HepG2 (cell line): ENCODE results near the gene NR1H3. TPM values are rescaled to one million over a fixed set of nuclear protein-coding genes. Genes with fewer than 3 reads are reported as not detected.

Experiments used
- KMT2B ChIP-seq: IDR thresholded peaks from 2 replicates; pipeline ENCODE4 v1.6.1; 2016; ENCODE audit warnings: missing genetic modification reagents, missing compliant biosample characterization
- MTF2 ChIP-seq: sonication (generic); formaldehyde crosslinking; IDR thresholded peaks from 2 replicates; pipeline ENCODE4 v1.5.0; 2020; ENCODE audit warnings: missing genetic modification reagents, borderline replicate concordance
- NCOA1 ChIP-seq: sonication (generic); formaldehyde crosslinking; IDR thresholded peaks from 2 replicates; pipeline ENCODE4 v1.9.0; 2021; ENCODE audit warnings: missing genetic modification reagents
- NR2F6 ChIP-seq, 2 experiments: IDR thresholded peaks; 2 replicates each; pipeline ENCODE4 v1.6.1; 2016; ENCODE audit warnings: antibody characterized with exemption in 1 of 2, mild to moderate bottlenecking in 1 of 2
- PITX1 ChIP-seq: sonication (generic); formaldehyde crosslinking; IDR thresholded peaks from 2 replicates; pipeline ENCODE4 v1.5.1; 2020; ENCODE audit warnings: mild to moderate bottlenecking, missing genetic modification reagents
- POLR2A ChIP-seq, 2 experiments: IDR thresholded peaks; 2 replicates each; pipeline ENCODE4 v1.6.1; 2011; ENCODE audit warnings: low read depth in 2 of 2, low read length in 2 of 2, mild to moderate bottlenecking in 1 of 2, moderate library complexity in 1 of 2; ENCODE audit not compliant: insufficient read depth in 1 of 2
- RAD21 ChIP-seq: fragments of 450-650 bp; formaldehyde crosslinking; IDR thresholded peaks from 2 replicates; pipeline ENCODE4 v1.5.0; 2020; ENCODE audit warnings: mild to moderate bottlenecking
- XRCC5 ChIP-seq: fragments of 200-400 bp; formaldehyde crosslinking; optimal IDR thresholded peaks from 2 replicates; pipeline ENCODE3; 2017; ENCODE audit warnings: mild to moderate bottlenecking, low read length
- ZFP36L1 ChIP-seq: sonication (generic); formaldehyde crosslinking; IDR thresholded peaks from 2 replicates; pipeline ENCODE4 v1.8.0; 2022; ENCODE audit warnings: mild to moderate bottlenecking, missing genetic modification reagents, moderate library complexity
- ZFP82 ChIP-seq: sonication (generic); formaldehyde crosslinking; IDR thresholded peaks from 2 replicates; pipeline ENCODE4 v1.5.1; 2020; ENCODE audit warnings: mild to moderate bottlenecking, missing genetic modification reagents, borderline replicate concordance
- ZMYM3 ChIP-seq: sonication (generic); formaldehyde crosslinking; IDR thresholded peaks from 2 replicates; pipeline ENCODE4 v1.5.1; 2020; ENCODE audit warnings: mild to moderate bottlenecking, missing genetic modification reagents
- ZNF441 ChIP-seq: sonication (generic); formaldehyde crosslinking; IDR thresholded peaks from 2 replicates; pipeline ENCODE4 v1.7.0; 2021; ENCODE audit warnings: missing genetic modification reagents, borderline replicate concordance
- ZNF839 ChIP-seq: sonication (generic); formaldehyde crosslinking; IDR thresholded peaks from 2 replicates; pipeline ENCODE4 v1.4.0; 2020; ENCODE audit warnings: missing genetic modification reagents, mild to moderate bottlenecking, borderline replicate concordance
- polyA plus RNA-seq, 8 experiments: library from polyadenylated mRNA; depleted of rRNA in 3 of 8; stranded (reverse) in 7 of 8; unstranded in 1 of 8; fragments of >200 nt; fragmentation: Illumina TruSeq in 4 of 8; extraction: Trizol in 4 of 8; gene quantifications; 2 replicates each; pipeline versions ENCODE4 v1.2.1 to v1.2.3, GENCODE V29; 2011 to 2016; ENCODE audit warnings: low read depth in 4 of 8, missing spikeins in 1 of 8, mixed read lengths in 1 of 8; ENCODE audit not compliant: insufficient read depth in 1 of 8
- total RNA-seq, 5 experiments: library from RNA; depleted of rRNA; stranded (reverse); fragments of >200 nt; fragmentation: Illumina TruSeq; extraction: Trizol; gene quantifications; 2 replicates each; pipeline ENCODE4 v1.2.3, GENCODE V29; 2016; ENCODE audit warnings: low read depth in 1 of 5
- TF ChIP-seq, protein P1 (sequence below): IDR thresholded peaks from 2 replicates; pipeline ENCODE4 v1.6.1; 2018; ENCODE audit warnings: missing genetic modification reagents
- TF ChIP-seq, protein P2 (sequence below): sonication (generic); formaldehyde crosslinking; IDR thresholded peaks from 2 replicates; pipeline ENCODE4 v1.8.1; 2022; ENCODE audit warnings: low read depth, mild to moderate bottlenecking, missing genetic modification reagents
- TF ChIP-seq, protein P3 (sequence below): IDR thresholded peaks from 2 replicates; pipeline ENCODE4 v1.6.1; 2016; ENCODE audit warnings: missing biosample characterization, missing genetic modification reagents, low read depth
- TF ChIP-seq, protein P4 (sequence below): sonication (generic); formaldehyde crosslinking; IDR thresholded peaks from 2 replicates; pipeline ENCODE4 v1.5.0; 2020; ENCODE audit warnings: mild to moderate bottlenecking, missing genetic modification reagents
- TF ChIP-seq, protein P5 (sequence below): sonication (generic); formaldehyde crosslinking; IDR thresholded peaks from 2 replicates; pipeline ENCODE4 v1.5.0; 2020; ENCODE audit warnings: mild to moderate bottlenecking, missing genetic modification reagents

NR1H3 gene
- total and polyA plus RNA-seq, 2 of the 13 experiments (the other 11 are each of a cell fraction or from before 2014, with no cell fraction given), result 41.8 to 102 TPM

DNA sequence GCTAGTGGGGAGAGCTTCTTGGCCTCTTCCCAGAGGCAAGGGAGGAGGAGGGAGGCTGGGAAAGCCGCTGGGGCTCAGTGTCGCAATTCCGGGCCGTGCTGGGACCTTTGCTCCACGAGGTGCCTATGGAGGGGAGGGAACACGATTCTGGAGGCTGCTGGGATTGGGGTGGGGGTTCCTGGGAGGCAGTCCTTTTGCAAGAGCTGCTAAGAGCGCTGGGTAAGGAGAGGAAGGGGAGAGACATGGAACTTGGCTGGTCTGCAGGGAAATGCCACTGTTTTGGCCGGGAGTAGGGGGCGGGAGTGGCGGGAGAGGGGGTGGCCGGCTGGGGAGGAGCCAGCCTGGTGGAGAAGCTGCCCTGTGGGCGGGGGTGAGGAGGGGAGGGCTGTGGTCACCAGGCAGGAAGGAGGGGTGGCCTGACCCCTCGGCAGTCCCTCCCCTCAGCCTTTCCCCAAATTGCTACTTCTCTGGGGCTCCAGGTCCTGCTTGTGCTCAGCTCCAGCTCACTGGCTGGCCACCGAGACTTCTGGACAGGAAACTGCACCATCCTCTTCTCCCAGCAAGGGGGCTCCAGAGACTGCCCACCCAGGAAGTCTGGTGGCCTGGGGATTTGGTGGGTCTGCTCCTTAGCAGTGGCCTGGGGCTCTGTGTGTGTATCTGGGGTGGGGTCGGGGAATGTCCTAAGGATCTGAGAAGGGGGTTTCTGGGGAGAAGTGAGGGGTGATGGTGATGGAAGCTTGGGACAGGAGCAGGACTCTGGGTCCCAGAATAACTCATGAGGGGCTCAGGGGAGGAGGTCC, at the start of gene NR1H3 (continued):
- TF ChIP-seq, protein P1, sequence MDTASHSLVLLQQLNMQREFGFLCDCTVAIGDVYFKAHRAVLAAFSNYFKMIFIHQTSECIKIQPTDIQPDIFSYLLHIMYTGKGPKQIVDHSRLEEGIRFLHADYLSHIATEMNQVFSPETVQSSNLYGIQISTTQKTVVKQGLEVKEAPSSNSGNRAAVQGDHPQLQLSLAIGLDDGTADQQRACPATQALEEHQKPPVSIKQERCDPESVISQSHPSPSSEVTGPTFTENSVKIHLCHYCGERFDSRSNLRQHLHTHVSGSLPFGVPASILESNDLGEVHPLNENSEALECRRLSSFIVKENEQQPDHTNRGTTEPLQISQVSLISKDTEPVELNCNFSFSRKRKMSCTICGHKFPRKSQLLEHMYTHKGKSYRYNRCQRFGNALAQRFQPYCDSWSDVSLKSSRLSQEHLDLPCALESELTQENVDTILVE (CRISPR knock-in tag), result no peak; the same call in 1 of the 2 replicates
- TF ChIP-seq, protein P2, sequence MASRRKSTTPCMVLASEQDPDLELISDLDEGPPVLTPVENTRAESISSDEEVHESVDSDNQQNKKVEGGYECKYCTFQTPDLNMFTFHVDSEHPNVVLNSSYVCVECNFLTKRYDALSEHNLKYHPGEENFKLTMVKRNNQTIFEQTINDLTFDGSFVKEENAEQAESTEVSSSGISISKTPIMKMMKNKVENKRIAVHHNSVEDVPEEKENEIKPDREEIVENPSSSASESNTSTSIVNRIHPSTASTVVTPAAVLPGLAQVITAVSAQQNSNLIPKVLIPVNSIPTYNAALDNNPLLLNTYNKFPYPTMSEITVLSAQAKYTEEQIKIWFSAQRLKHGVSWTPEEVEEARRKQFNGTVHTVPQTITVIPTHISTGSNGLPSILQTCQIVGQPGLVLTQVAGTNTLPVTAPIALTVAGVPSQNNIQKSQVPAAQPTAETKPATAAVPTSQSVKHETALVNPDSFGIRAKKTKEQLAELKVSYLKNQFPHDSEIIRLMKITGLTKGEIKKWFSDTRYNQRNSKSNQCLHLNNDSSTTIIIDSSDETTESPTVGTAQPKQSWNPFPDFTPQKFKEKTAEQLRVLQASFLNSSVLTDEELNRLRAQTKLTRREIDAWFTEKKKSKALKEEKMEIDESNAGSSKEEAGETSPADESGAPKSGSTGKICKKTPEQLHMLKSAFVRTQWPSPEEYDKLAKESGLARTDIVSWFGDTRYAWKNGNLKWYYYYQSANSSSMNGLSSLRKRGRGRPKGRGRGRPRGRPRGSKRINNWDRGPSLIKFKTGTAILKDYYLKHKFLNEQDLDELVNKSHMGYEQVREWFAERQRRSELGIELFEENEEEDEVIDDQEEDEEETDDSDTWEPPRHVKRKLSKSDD (CRISPR knock-in tag), result peak; percentile 85; the same call in 1 of the 2 replicates
- TF ChIP-seq ZFP36L1, result peak; percentile 62; the same call in 1 of the 2 replicates
- TF ChIP-seq PITX1 (CRISPR knock-in tag), result peak; percentile 58; the same call in 1 of the 2 replicates
- TF ChIP-seq ZNF441, result 0 out of 2 replicates have a peak, but pooled peaks have one; percentile 51
- TF ChIP-seq, protein P3, sequence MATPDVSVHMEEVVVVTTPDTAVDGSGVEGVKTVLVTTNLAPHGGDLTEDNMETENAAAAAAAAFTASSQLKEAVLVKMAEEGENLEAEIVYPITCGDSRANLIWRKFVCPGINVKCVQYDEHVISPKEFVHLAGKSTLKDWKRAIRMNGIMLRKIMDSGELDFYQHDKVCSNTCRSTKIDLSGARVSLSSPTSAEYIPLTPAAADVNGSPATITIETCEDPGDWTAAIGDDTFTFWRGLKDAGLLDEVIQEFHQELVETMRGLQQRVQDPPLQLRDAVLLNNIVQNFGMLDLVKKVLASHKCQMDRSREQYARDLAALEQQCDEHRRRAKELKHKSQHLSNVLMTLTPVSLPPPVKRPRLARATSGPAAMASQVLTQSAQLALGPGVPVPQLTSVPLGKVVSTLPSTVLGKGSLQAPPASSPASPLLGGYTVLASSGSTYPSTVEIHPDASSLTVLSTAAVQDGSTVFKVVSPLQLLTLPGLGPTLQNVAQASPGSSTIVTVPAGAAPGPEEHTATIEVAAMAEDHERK (CRISPR knock-in tag), result no peak
- TF ChIP-seq, protein P4, sequence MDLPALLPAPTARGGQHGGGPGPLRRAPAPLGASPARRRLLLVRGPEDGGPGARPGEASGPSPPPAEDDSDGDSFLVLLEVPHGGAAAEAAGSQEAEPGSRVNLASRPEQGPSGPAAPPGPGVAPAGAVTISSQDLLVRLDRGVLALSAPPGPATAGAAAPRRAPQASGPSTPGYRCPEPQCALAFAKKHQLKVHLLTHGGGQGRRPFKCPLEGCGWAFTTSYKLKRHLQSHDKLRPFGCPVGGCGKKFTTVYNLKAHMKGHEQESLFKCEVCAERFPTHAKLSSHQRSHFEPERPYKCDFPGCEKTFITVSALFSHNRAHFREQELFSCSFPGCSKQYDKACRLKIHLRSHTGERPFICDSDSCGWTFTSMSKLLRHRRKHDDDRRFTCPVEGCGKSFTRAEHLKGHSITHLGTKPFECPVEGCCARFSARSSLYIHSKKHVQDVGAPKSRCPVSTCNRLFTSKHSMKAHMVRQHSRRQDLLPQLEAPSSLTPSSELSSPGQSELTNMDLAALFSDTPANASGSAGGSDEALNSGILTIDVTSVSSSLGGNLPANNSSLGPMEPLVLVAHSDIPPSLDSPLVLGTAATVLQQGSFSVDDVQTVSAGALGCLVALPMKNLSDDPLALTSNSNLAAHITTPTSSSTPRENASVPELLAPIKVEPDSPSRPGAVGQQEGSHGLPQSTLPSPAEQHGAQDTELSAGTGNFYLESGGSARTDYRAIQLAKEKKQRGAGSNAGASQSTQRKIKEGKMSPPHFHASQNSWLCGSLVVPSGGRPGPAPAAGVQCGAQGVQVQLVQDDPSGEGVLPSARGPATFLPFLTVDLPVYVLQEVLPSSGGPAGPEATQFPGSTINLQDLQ (CRISPR knock-in tag), result no peak
- 0 out of 2 replicates have a peak, but pooled peaks have one; percentile 16 for TF ChIP-seq ZMYM3 (CRISPR knock-in tag)
- TF ChIP-seq NCOA1 (CRISPR knock-in tag), result no peak
- peak in 1 of 2 experiments; percentile 58; a peak in 2 of 4 replicates for TF ChIP-seq POLR2A (IDR thresholded peaks at IDR 0.05; ENCODE audit: insufficient read depth in 1 of 2, low read depth in 2 of 2, low read length in 2 of 2)
- TF ChIP-seq NR2F6 (IDR thresholded peaks at IDR 0.05), result peak; percentile 41; the same call in 1 of the 2 replicates
- peak; percentile 41; the same call in 1 of the 2 replicates for TF ChIP-seq NR2F6 (CRISPR knock-in tag; IDR thresholded peaks at IDR 0.05)
- no peak for TF ChIP-seq ZNF839 (CRISPR knock-in tag)
- peak; percentile 22; the same call in 1 of the 2 replicates for TF ChIP-seq ZFP82
- peak; percentile 55; the same call in 1 of the 2 replicates for TF ChIP-seq MTF2 (CRISPR knock-in tag)
- TF ChIP-seq, protein P5, sequence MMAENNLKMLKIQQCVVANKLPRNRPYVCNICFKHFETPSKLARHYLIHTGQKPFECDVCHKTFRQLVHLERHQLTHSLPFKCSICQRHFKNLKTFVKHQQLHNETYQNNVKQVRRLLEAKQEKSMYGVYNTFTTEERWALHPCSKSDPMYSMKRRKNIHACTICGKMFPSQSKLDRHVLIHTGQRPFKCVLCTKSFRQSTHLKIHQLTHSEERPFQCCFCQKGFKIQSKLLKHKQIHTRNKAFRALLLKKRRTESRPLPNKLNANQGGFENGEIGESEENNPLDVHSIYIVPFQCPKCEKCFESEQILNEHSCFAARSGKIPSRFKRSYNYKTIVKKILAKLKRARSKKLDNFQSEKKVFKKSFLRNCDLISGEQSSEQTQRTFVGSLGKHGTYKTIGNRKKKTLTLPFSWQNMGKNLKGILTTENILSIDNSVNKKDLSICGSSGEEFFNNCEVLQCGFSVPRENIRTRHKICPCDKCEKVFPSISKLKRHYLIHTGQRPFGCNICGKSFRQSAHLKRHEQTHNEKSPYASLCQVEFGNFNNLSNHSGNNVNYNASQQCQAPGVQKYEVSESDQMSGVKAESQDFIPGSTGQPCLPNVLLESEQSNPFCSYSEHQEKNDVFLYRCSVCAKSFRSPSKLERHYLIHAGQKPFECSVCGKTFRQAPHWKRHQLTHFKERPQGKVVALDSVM (CRISPR knock-in tag), result peak; percentile 97
- peak; percentile 49; the same call in 1 of the 2 replicates for TF ChIP-seq RAD21
- TF ChIP-seq KMT2B (CRISPR knock-in tag), result peak; percentile 64
- TF ChIP-seq XRCC5, result peak; percentile 22
